Hepatocyte (in vitro differentiated cells): ENCODE measurements around the gene TXNDC11. TPM values are rescaled to one million over a fixed set of nuclear protein-coding genes. Genes with fewer than 3 reads are reported as not detected.

Source experiments
- DNase-seq: peaks from one replicate; pipeline ENCODE4 v3.0.0-alpha.2; 2016; ENCODE audit warnings: low spot score
- H2AFZ ChIP-seq: fragments of 200-600 bp; sonication (generic); 2 replicates; pipeline ENCODE4 v1.6.0; 2016; ENCODE audit warnings: antibody characterized with exemption, mild to moderate bottlenecking
- H3K27ac ChIP-seq: fragments of 200-600 bp; sonication (generic); 2 replicates; pipeline ENCODE4 v1.5.1; 2016; ENCODE audit warnings: mild to moderate bottlenecking
- H3K27me3 ChIP-seq: fragments of 200-600 bp; sonication (generic); 2 replicates; pipeline ENCODE4 v1.6.1; 2016
- H3K36me3 ChIP-seq: fragments of 200-600 bp; sonication (generic); replicated peaks from 2 replicates; pipeline ENCODE4 v1.5.1; 2016; ENCODE audit warnings: low read depth; ENCODE audit not compliant: insufficient read depth
- H3K4me1 ChIP-seq: fragments of 200-600 bp; sonication (generic); 2 replicates; pipeline ENCODE4 v1.5.1; 2016; ENCODE audit warnings: mild to moderate bottlenecking, moderate library complexity; ENCODE audit not compliant: insufficient read depth
- H3K4me2 ChIP-seq: fragments of 200-600 bp; sonication (generic); 2 replicates; pipeline ENCODE4 v1.6.0; 2016
- H3K4me3 ChIP-seq: fragments of 200-600 bp; sonication (generic); 2 replicates; pipeline ENCODE4 v1.5.1; 2016; ENCODE audit warnings: mild to moderate bottlenecking
- H3K79me2 ChIP-seq: fragments of 200-600 bp; sonication (generic); 2 replicates; pipeline ENCODE4 v1.6.0; 2017; ENCODE audit warnings: mild to moderate bottlenecking
- H3K9me2 ChIP-seq: fragments of 200-600 bp; sonication (generic); replicated peaks from 2 replicates; pipeline ENCODE4 v1.6.0; 2017; ENCODE audit warnings: mild to moderate bottlenecking; ENCODE audit not compliant: insufficient read depth
- H3K9me3 ChIP-seq: fragments of 200-600 bp; sonication (generic); 2 replicates; pipeline ENCODE4 v1.5.1; 2016; ENCODE audit warnings: low read depth, mild to moderate bottlenecking
- H4K20me1 ChIP-seq: fragments of 200-600 bp; sonication (generic); 2 replicates; pipeline ENCODE4 v1.6.0; 2016; ENCODE audit warnings: mild to moderate bottlenecking; ENCODE audit not compliant: insufficient read depth, poor library complexity, severe bottlenecking
- CTCF ChIP-seq: fragments of 200-600 bp; sonication (generic); IDR thresholded peaks from 2 replicates; pipeline ENCODE4 v1.5.1; 2016; ENCODE audit warnings: antibody characterized with exemption, mild to moderate bottlenecking; ENCODE audit not compliant: poor library complexity
- EZH2 ChIP-seq: fragments of 200-600 bp; sonication (generic); IDR thresholded peaks from 2 replicates; pipeline ENCODE4 v1.6.1; 2016; ENCODE audit warnings: antibody characterized with exemption, mild to moderate bottlenecking, borderline replicate concordance
- EZH2phosphoT487 ChIP-seq: fragments of 200-600 bp; sonication (generic); IDR thresholded peaks from one replicate; pipeline ENCODE4 v1.6.1; 2018; ENCODE audit warnings: antibody characterized with exemption, mild to moderate bottlenecking, low read depth, moderate library complexity; ENCODE audit not compliant: unreplicated experiment, severe bottlenecking
- WGBS: methylation state at CpG from one replicate; pipeline ENCODE4 v1.1.6; 2016; ENCODE audit warnings: low lambda C conversion rate; ENCODE audit errors: missing lambda C conversion rate; 5-methylcytosine and 5-hydroxymethylcytosine counted together
- polyA plus RNA-seq: library from polyadenylated mRNA; unstranded; fragments of >200 nt; fragmentation: Nextera tagmentation; extraction: Ambion mirVana; gene quantifications from 2 replicates; pipeline ENCODE4 v1.2.1, GENCODE V29; 2016
- total RNA-seq: library from RNA; depleted of rRNA; stranded (reverse); fragments of >200 nt; gene quantifications from 2 replicates; pipeline ENCODE4 v1.2.3, GENCODE V29; 2014

Gene TXNDC11
- total and polyA plus RNA-seq, 2 experiments from 2014 or later = 58.5 to 59.4 TPM

- peak; percentile 58 for DNase-seq
- no peak overlapping the region for H3K4me3 ChIP-seq
- no peak overlapping the region for H2AFZ ChIP-seq
- H3K27ac ChIP-seq = peak overlapping the region; percentile 91
- no peaks in the 10 kb centered on the region for H3K27me3 ChIP-seq
- no peaks in the 10 kb centered on the region for H3K36me3 ChIP-seq
- TF ChIP-seq EZH2 = no peak
- no peak for TF ChIP-seq CTCF
- no peak for TF ChIP-seq EZH2phosphoT487
- H3K79me2 ChIP-seq = peaks cover under 1% of the 10 kb centered on the region
- H3K9me3 ChIP-seq = no peaks in the 10 kb centered on the region
- H3K4me1 ChIP-seq = peaks cover 25% of the 10 kb centered on the region
- H3K4me2 ChIP-seq = peak overlapping the region; percentile 68
- 74% methylated on average over 13 of the region's 13 CpGs for WGBS
- H3K9me2 ChIP-seq = no peaks in the 10 kb centered on the region
- H4K20me1 ChIP-seq = no peaks in the 10 kb centered on the region
These were observed 6.0 kb upstream of the TXNDC11 start for GRCh38 chr16:11748404-11749254.

- Histone ChIP-seq H4K20me1 (no peaks in the 10 kb centered on the region), H3K36me3 (no peaks in the 10 kb centered on the region), H3K9me3 (no peaks in the 10 kb centered on the region), H3K79me2 (no peaks in the 10 kb centered on the region), H3K27me3 (no peaks in the 10 kb centered on the region), H3K4me1 (peaks cover 31% of the 10 kb centered on the region), H3K27ac (peak overlapping the region; percentile 91), H3K9me2 (no peaks in the 10 kb centered on the region), H3K4me2 (peak overlapping the region; percentile 68), H3K4me3 (peak overlapping the region; percentile 3), H2AFZ (no peak overlapping the region)
- DNase-seq = no peak
- WGBS = 76% methylated on average over 7 of the region's 7 CpGs
- TF ChIP-seq CTCF (no peak), EZH2phosphoT487 (no peak), EZH2 (no peak)
These were observed 5.3 kb upstream of the TXNDC11 start for GRCh38 chr16:11747949-11748403.

GRCh38 chr16:11744075-11744470 is 1.4 kb upstream of the TXNDC11 start:
- peak overlapping the region; percentile 68 for H3K4me2 ChIP-seq
- H3K36me3 ChIP-seq = no peaks in the 10 kb centered on the region
- no peak for DNase-seq
- no peak overlapping the region for H2AFZ ChIP-seq
- no peaks in the 10 kb centered on the region for H3K27me3 ChIP-seq
- 74% methylated on average over 5 of the region's 5 CpGs for WGBS
- H4K20me1 ChIP-seq = peaks cover 25% of the 10 kb centered on the region
- no peak for TF ChIP-seq EZH2
- TF ChIP-seq CTCF = no peak
- TF ChIP-seq EZH2phosphoT487 = no peak
- H3K79me2 ChIP-seq = peaks cover 32% of the 10 kb centered on the region
- no peak overlapping the region for H3K4me3 ChIP-seq
- peak overlapping the region; percentile 94 for H3K27ac ChIP-seq
- no peaks in the 10 kb centered on the region for H3K9me3 ChIP-seq
- H3K4me1 ChIP-seq = peaks cover 41% of the 10 kb centered on the region
- no peaks in the 10 kb centered on the region for H3K9me2 ChIP-seq
